Mesendoderm (in vitro differentiated cells): ENCODE data around the gene RHOT2.

Experiments
- DNase-seq: peaks from one replicate; pipeline ENCODE4 v3.0.0; 2013
- H2AK5ac ChIP-seq: 2 replicates; pipeline ENCODE4 v1.6.1; 2013; ENCODE audit warnings: low read length, inconsistent platforms
- H2BK120ac ChIP-seq: 2 replicates; pipeline ENCODE4 v1.6.1; 2013; ENCODE audit warnings: low read depth, mild to moderate bottlenecking, low read length, moderate library complexity, mixed read lengths
- H2BK15ac ChIP-seq: replicated peaks from 2 replicates; pipeline ENCODE4 v1.6.1; 2013; ENCODE audit warnings: low read depth, mild to moderate bottlenecking, moderate library complexity
- H2BK5ac ChIP-seq: 2 replicates; pipeline ENCODE4 v1.6.1; 2013; ENCODE audit warnings: low read length, inconsistent platforms
- H3K18ac ChIP-seq: 2 replicates; pipeline ENCODE4 v1.6.1; 2013; ENCODE audit warnings: mild to moderate bottlenecking, low read length, mixed read lengths
- H3K23ac ChIP-seq: one replicate; pipeline ENCODE4 v1.6.1; 2013; ENCODE audit warnings: low read length
- H3K27ac ChIP-seq: 2 replicates; pipeline ENCODE4 v1.5.1; 2013; ENCODE audit warnings: low read depth, mild to moderate bottlenecking, inconsistent platforms, low read length, moderate library complexity
- H3K27me3 ChIP-seq: 2 replicates; pipeline ENCODE4 v1.6.1; 2013; ENCODE audit warnings: low read length, control low read depth, mild to moderate bottlenecking, inconsistent platforms; ENCODE audit not compliant: insufficient read depth, poor library complexity
- H3K36me3 ChIP-seq: 2 replicates; pipeline ENCODE4 v1.6.1; 2013; ENCODE audit warnings: low read length, inconsistent platforms; ENCODE audit not compliant: control insufficient read depth, insufficient read depth
- H3K4ac ChIP-seq: one replicate; pipeline ENCODE4 v1.6.1; 2013; ENCODE audit warnings: low read depth, mild to moderate bottlenecking, low read length, moderate library complexity
- H3K4me1 ChIP-seq: 2 replicates; pipeline ENCODE4 v1.6.1; 2013; ENCODE audit warnings: low read depth, low read length, inconsistent platforms; ENCODE audit not compliant: control insufficient read depth
- H3K4me2 ChIP-seq: 2 replicates; pipeline ENCODE4 v1.6.1; 2013; ENCODE audit warnings: low read length
- H3K4me3 ChIP-seq: 2 replicates; pipeline ENCODE4 v1.5.1; 2013; ENCODE audit warnings: mild to moderate bottlenecking, low read length
- H3K56ac ChIP-seq: one replicate; pipeline ENCODE4 v1.6.1; 2013; ENCODE audit warnings: low read length
- H3K79me1 ChIP-seq: 2 replicates; pipeline ENCODE4 v1.6.1; 2013; ENCODE audit warnings: low read length, inconsistent platforms
- H3K79me2 ChIP-seq: 2 replicates; pipeline ENCODE4 v1.6.1; 2013; ENCODE audit warnings: mild to moderate bottlenecking, low read length; ENCODE audit not compliant: control insufficient read depth, insufficient read depth
- H3K9ac ChIP-seq: 2 replicates; pipeline ENCODE4 v1.6.1; 2013; ENCODE audit warnings: low read length, inconsistent platforms
- H4K5ac ChIP-seq: one replicate; pipeline ENCODE4 v1.6.1; 2013; ENCODE audit warnings: low read length
- H4K8ac ChIP-seq: one replicate; pipeline ENCODE4 v1.6.1; 2013; ENCODE audit warnings: low read depth, mild to moderate bottlenecking, control low read depth, low read length, moderate library complexity
- WGBS: extraction: QIAGEN DNeasy Blood & Tissue Kit; methylation state at CpG from one replicate; pipeline ENCODE4 v1.1.7; 2013; ENCODE audit warnings: low lambda C conversion rate, missing lambda C conversion rate; ENCODE audit not compliant: insufficient coverage; ENCODE audit errors: extremely low coverage; 5-methylcytosine and 5-hydroxymethylcytosine counted together

Gene RHOT2

GRCh38 chr16:628321-629061 lies 39.4 kb upstream of the RHOT2 start:
- Histone ChIP-seq H3K27me3 (no peaks in the 10 kb centered on the region), H3K36me3 (no peaks in the 10 kb centered on the region), H2BK120ac (no peak overlapping the region), H3K4ac (no peak overlapping the region), H3K79me2 (no peaks in the 10 kb centered on the region), H3K4me1 (peaks cover 6% of the 10 kb centered on the region), H3K23ac (no peak overlapping the region), H3K56ac (no peak overlapping the region), H4K8ac (no peak overlapping the region), H2BK15ac (no peak overlapping the region), H3K18ac (no peak overlapping the region), H4K5ac (no peak overlapping the region), H3K4me2 (no peak overlapping the region), H2AK5ac (no peak overlapping the region), H2BK5ac (no peak overlapping the region), H3K79me1 (no peaks in the 10 kb centered on the region), H3K27ac (no peak overlapping the region), H3K9ac (no peak overlapping the region), H3K4me3 (no peak overlapping the region)
- no CpG with 5 or more reads among the region's 33 CpGs for WGBS
- DNase-seq: no peak

GRCh38 chr16:629185-629832 lies 38.6 kb upstream of the RHOT2 start:
- WGBS: no CpG with 5 or more reads among the region's 29 CpGs
- no peaks in the 10 kb centered on the region for H3K36me3 ChIP-seq
- DNase-seq: no peak

GRCh38 chr16:629833-630248 lies 38.1 kb upstream of the RHOT2 start:
- peak overlapping the region; percentile 41 for H3K27ac ChIP-seq
- H3K4me2 ChIP-seq: no peak overlapping the region
- H3K79me2 ChIP-seq: no peaks in the 10 kb centered on the region
- no peak overlapping the region for H3K4ac ChIP-seq
- no peak overlapping the region for H2BK5ac ChIP-seq
- H3K4me3 ChIP-seq: no peak overlapping the region
- H3K4me1 ChIP-seq: peaks cover 6% of the 10 kb centered on the region
- H3K18ac ChIP-seq: no peak overlapping the region
- H3K56ac ChIP-seq: peak overlapping the region; percentile 77
- no peaks in the 10 kb centered on the region for H3K27me3 ChIP-seq
- H4K5ac ChIP-seq: no peak overlapping the region
- H3K36me3 ChIP-seq: no peaks in the 10 kb centered on the region
- no peak overlapping the region for H4K8ac ChIP-seq
- no peaks in the 10 kb centered on the region for H3K79me1 ChIP-seq
- WGBS: no CpG with 5 or more reads among the region's 11 CpGs
- H2BK120ac ChIP-seq: no peak overlapping the region
- H3K23ac ChIP-seq: no peak overlapping the region
- no peak overlapping the region for H2AK5ac ChIP-seq
- peak; percentile 51 for DNase-seq
- H2BK15ac ChIP-seq: no peak overlapping the region
- H3K9ac ChIP-seq: peak overlapping the region; percentile 22

More at GRCh38 chr16:629185-629832, 38.6 kb upstream of the RHOT2 start:
- Histone ChIP-seq H4K8ac (no peak overlapping the region), H3K56ac (no peak overlapping the region), H3K27me3 (no peaks in the 10 kb centered on the region), H3K27ac (peak overlapping the region; percentile 41), H3K79me1 (no peaks in the 10 kb centered on the region), H3K4me1 (peaks cover 6% of the 10 kb centered on the region), H3K79me2 (no peaks in the 10 kb centered on the region), H3K18ac (no peak overlapping the region), H3K4me3 (no peak overlapping the region), H3K4me2 (no peak overlapping the region), H2BK15ac (no peak overlapping the region), H3K4ac (no peak overlapping the region), H3K23ac (no peak overlapping the region), H2BK5ac (no peak overlapping the region), H2BK120ac (no peak overlapping the region), H3K9ac (peak overlapping the region; percentile 6), H2AK5ac (no peak overlapping the region), H4K5ac (no peak overlapping the region)

GRCh38 chr16:630249-630814 lies 37.6 kb upstream of the RHOT2 start:
- Histone ChIP-seq H3K4me2 (peak overlapping the region; percentile 4), H3K9ac (peak overlapping the region; percentile 45), H4K8ac (no peak overlapping the region), H3K36me3 (no peaks in the 10 kb centered on the region), H3K79me2 (no peaks in the 10 kb centered on the region), H4K5ac (no peak overlapping the region), H2BK5ac (no peak overlapping the region), H2AK5ac (no peak overlapping the region), H2BK15ac (no peak overlapping the region), H3K4me3 (no peak overlapping the region), H3K27ac (peak overlapping the region; percentile 28), H3K27me3 (no peaks in the 10 kb centered on the region), H3K23ac (no peak overlapping the region), H3K56ac (peak overlapping the region; percentile 77), H3K79me1 (no peaks in the 10 kb centered on the region), H3K18ac (no peak overlapping the region), H2BK120ac (no peak overlapping the region), H3K4ac (no peak overlapping the region), H3K4me1 (peaks cover 6% of the 10 kb centered on the region)
- no CpG with 5 or more reads among the region's 29 CpGs for WGBS
- peak; percentile 8 for DNase-seq

- H3K79me1 ChIP-seq: peaks cover 2% of the 10 kb centered on the region
- no peak within 1 kb of the TSS for H2BK15ac ChIP-seq
- H3K27me3 ChIP-seq: no peaks in the 10 kb centered on the region
- DNase-seq: peak; percentile 40
- H3K27ac ChIP-seq: peak within 1 kb of the TSS; percentile 28
- no CpG with 5 or more reads among the region's 23 CpGs for WGBS
- H2BK5ac ChIP-seq: no peak within 1 kb of the TSS
- H3K4me3 ChIP-seq: no peak within 1 kb of the TSS
- no peak within 1 kb of the TSS for H3K4ac ChIP-seq
- H4K5ac ChIP-seq: no peak within 1 kb of the TSS
- H3K4me1 ChIP-seq: peaks cover 6% of the 10 kb centered on the region
- no peaks in the 10 kb centered on the region for H3K79me2 ChIP-seq
- H2BK120ac ChIP-seq: no peak within 1 kb of the TSS
- H3K36me3 ChIP-seq: no peaks in the 10 kb centered on the region
- H3K23ac ChIP-seq: peak within 1 kb of the TSS; percentile 66
- H3K18ac ChIP-seq: peak within 1 kb of the TSS; percentile 11
- H2AK5ac ChIP-seq: no peak within 1 kb of the TSS
- peak within 1 kb of the TSS; percentile 77 for H3K56ac ChIP-seq
- peak within 1 kb of the TSS; percentile 45 for H3K9ac ChIP-seq
- H3K4me2 ChIP-seq: peak within 1 kb of the TSS; percentile 31
- no peak within 1 kb of the TSS for H4K8ac ChIP-seq
Measured at GRCh38 chr16:630815-631405, 37.0 kb upstream of the RHOT2 start, which contains the start of gene WFIKKN1. TSS of gene WFIKKN1 (plus strand) at chr16:630985. CDS start at chr16:631254, 269 bp downstream.
